Brain microvascular endothelial cell (primary cell): ENCODE results near the gene SERPINE1.
A peak's percentile ranks its signal among the peaks of the same experiment; 100 is the strongest.

Source experiments
- DNase-seq: peaks from one replicate; pipeline ENCODE4 v3.0.0-alpha.2; 2020
- H3K27ac ChIP-seq: fragments of 250-450 bp; sonication (Bioruptor Pico); 2 replicates; pipeline ENCODE4 v1.5.1; 2020; ENCODE audit warnings: mild to moderate bottlenecking, moderate library complexity
- H3K27me3 ChIP-seq: fragments of 250-450 bp; sonication (Bioruptor Pico); replicated peaks from 2 replicates; pipeline ENCODE4 v1.5.1; 2020; ENCODE audit warnings: mild to moderate bottlenecking
- H3K36me3 ChIP-seq: fragments of 250-450 bp; sonication (Bioruptor Pico); replicated peaks from 2 replicates; pipeline ENCODE4 v1.5.1; 2020; ENCODE audit warnings: mild to moderate bottlenecking
- H3K4me3 ChIP-seq: 2 replicates; pipeline ENCODE4 v1.5.1; 2011; ENCODE audit warnings: low read depth, mild to moderate bottlenecking, control low read depth, low read length, moderate library complexity
- in situ Hi-C: cut with HindIII; loops from 2 replicates; pipeline ENCODE4 v1.10.0; 2017; ENCODE audit warnings: low sequenced_read_pairs, low pct_ligation_motif_present
- TF ChIP-seq, protein P1 (sequence below): IDR thresholded peaks from 2 replicates; pipeline ENCODE4 v1.5.1; 2011; ENCODE audit warnings: low read depth, mild to moderate bottlenecking, moderate library complexity, low read length, control low read depth, inconsistent platforms; ENCODE audit errors: missing control alignments

Gene SERPINE1

DNA sequence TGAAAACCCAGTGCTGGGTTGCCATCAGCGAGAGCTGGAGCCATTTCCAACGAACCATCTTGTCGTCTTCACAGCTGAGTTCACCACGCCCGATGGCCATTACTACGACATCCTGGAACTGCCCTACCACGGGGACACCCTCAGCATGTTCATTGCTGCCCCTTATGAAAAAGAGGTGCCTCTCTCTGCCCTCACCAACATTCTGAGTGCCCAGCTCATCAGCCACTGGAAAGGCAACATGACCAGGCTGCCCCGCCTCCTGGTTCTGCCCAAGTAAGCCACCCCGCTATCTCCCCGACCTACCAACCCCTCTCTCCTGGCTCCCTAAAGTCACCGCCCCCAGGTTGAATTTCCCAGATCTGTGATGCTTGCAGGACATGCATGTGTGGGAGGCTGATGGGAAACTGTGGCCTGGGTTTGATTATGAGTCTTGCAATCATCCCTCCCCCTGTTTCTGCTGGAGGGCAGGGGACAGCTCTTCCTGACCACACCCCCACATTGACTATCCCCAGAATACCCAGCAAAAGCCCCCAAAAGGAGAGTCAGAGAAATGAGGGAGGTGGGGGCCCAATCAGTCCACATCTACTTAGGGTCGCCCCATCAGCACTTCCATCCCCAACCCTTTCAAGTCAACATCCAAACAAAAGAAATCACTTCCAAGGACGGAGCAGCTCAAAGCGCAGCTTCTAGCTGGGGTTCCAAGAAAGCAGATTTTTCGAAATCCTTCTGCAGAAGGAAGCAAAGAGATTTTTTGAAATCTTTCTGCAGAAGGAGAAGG, 6.9 kb downstream of the SERPINE1 start:
- Histone ChIP-seq H3K27me3 (no peaks in the 10 kb centered on the region), H3K4me3 (peak overlapping the region; percentile 62), H3K36me3 (peaks cover 84% of the 10 kb centered on the region), H3K27ac (peak overlapping the region; percentile 8)
- in situ Hi-C loops = no loop called here
- peak; percentile 70 for DNase-seq
- TF ChIP-seq, protein P1, sequence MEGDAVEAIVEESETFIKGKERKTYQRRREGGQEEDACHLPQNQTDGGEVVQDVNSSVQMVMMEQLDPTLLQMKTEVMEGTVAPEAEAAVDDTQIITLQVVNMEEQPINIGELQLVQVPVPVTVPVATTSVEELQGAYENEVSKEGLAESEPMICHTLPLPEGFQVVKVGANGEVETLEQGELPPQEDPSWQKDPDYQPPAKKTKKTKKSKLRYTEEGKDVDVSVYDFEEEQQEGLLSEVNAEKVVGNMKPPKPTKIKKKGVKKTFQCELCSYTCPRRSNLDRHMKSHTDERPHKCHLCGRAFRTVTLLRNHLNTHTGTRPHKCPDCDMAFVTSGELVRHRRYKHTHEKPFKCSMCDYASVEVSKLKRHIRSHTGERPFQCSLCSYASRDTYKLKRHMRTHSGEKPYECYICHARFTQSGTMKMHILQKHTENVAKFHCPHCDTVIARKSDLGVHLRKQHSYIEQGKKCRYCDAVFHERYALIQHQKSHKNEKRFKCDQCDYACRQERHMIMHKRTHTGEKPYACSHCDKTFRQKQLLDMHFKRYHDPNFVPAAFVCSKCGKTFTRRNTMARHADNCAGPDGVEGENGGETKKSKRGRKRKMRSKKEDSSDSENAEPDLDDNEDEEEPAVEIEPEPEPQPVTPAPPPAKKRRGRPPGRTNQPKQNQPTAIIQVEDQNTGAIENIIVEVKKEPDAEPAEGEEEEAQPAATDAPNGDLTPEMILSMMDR = no peak

DNA sequence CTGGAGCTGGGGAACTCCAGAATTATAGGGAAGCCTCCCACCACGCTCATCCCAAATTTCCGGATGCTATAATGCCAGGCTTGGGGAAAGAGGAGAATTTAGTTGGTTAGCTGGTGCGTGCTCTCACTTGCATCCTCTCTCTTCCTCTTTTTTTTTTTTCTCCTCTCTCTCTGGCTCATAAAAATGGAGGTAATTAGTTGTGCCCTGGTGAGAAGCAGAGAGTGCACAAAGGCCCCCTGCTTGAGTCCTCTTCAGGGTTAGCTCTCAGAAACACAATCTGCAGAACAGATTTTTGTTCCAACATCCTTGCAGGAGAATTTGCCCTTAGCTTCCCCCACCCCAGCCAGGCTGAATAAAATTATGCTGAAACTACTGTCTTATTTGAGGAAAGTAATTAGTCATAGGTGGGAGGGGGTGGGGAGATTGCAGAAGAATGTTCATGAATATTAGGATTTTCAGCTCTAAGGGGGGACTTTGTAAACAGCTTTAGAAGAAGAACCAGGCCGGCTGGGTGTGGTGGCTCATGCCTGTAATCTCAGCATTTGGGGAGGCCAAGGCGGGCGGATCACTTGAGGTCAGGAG, 7.6 kb downstream of the SERPINE1 start:
- in situ Hi-C loops = no loop called here
- H3K27ac ChIP-seq = peak overlapping the region; percentile 14
- H3K27me3 ChIP-seq = no peaks in the 10 kb centered on the region
- peak overlapping the region; percentile 62 for H3K4me3 ChIP-seq
- H3K36me3 ChIP-seq = peaks cover 78% of the 10 kb centered on the region
- DNase-seq = peak; percentile 73
- TF ChIP-seq, protein P1 = no peak

DNA sequence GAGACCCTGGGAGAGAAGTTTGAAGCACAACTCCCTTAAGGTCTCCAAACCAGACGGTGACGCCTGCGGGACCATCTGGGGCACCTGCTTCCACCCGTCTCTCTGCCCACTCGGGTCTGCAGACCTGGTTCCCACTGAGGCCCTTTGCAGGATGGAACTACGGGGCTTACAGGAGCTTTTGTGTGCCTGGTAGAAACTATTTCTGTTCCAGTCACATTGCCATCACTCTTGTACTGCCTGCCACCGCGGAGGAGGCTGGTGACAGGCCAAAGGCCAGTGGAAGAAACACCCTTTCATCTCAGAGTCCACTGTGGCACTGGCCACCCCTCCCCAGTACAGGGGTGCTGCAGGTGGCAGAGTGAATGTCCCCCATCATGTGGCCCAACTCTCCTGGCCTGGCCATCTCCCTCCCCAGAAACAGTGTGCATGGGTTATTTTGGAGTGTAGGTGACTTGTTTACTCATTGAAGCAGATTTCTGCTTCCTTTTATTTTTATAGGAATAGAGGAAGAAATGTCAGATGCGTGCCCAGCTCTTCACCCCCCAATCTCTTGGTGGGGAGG, 10.8 kb downstream of the SERPINE1 start:
- TF ChIP-seq, protein P1 = no peak
- in situ Hi-C loops = no loop called here
- H3K4me3 ChIP-seq = no peak overlapping the region
- peaks cover 50% of the 10 kb centered on the region for H3K36me3 ChIP-seq
- no peaks in the 10 kb centered on the region for H3K27me3 ChIP-seq
- DNase-seq = peak; percentile 78
- H3K27ac ChIP-seq = peak overlapping the region; percentile 38

DNA sequence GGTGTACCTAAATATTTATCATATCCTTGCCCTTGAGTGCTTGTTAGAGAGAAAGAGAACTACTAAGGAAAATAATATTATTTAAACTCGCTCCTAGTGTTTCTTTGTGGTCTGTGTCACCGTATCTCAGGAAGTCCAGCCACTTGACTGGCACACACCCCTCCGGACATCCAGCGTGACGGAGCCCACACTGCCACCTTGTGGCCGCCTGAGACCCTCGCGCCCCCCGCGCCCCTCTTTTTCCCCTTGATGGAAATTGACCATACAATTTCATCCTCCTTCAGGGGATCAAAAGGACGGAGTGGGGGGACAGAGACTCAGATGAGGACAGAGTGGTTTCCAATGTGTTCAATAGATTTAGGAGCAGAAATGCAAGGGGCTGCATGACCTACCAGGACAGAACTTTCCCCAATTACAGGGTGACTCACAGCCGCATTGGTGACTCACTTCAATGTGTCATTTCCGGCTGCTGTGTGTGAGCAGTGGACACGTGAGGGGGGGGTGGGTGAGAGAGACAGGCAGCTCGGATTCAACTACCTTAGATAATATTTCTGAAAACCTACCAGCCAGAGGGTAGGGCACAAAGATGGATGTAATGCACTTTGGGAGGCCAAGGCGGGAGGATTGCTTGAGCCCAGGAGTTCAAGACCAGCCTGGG, 11.4 kb downstream of the SERPINE1 start:
- H3K4me3 ChIP-seq = no peak overlapping the region

DNA sequence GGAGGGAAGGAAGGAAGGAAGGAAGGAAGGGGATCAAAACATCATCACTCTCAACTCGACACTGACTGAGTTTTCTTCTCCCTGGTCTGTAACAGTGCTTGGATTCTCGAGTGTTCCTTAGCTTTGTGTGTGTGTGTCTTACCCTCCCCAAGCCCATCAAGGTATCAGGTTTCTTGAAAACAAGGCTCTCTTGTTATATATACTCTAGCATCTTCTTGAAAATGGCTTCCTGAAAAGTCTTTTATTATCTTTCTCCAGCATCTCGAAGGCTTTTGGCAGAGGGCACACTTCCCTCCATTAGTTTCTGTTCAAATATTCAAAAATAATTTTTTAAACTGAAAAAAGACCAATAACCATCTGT, 13.4 kb downstream of the SERPINE1 start:
- Histone ChIP-seq H3K36me3 (peaks cover 26% of the 10 kb centered on the region), H3K27ac (no peak overlapping the region), H3K27me3 (no peaks in the 10 kb centered on the region), H3K4me3 (no peak overlapping the region)
- peak; percentile 51 for DNase-seq
- TF ChIP-seq, protein P1 = no peak
- in situ Hi-C loops = no loop called here

More for the DNA sequence above, 11.4 kb downstream of the SERPINE1 start:
- in situ Hi-C loops = no loop called here
- peaks cover 44% of the 10 kb centered on the region for H3K36me3 ChIP-seq
- TF ChIP-seq, protein P1 = peak; percentile 75
- H3K27ac ChIP-seq = peak overlapping the region; percentile 38
- DNase-seq = peak; percentile 97
- no peaks in the 10 kb centered on the region for H3K27me3 ChIP-seq
